CD4-positive, alpha-beta T cell treated with Interleukin-4 for 4 hours (primary cell): ENCODE data around the gene PLEKHJ1.
A peak's percentile ranks its signal among the peaks of the same experiment; 100 is the strongest.

Source experiments
- DNase-seq: peaks from one replicate; pipeline ENCODE4 v3.0.0-alpha.2; 2020

Gene PLEKHJ1

GRCh38 chr19:2249010-2249866 is 13.1 kb upstream of the PLEKHJ1 start, which contains the start of gene AMH:
Gene AMH (plus strand): TSS chr19:2249323. CDS start chr19:2249333, 10 bp downstream.
- no peak for DNase-seq

- no peak for DNase-seq
Observed at GRCh38 chr19:2248136-2249009, 12.2 kb upstream of the PLEKHJ1 start.

- DNase-seq = no peak
Observed at GRCh38 chr19:2247433-2248101, 11.4 kb upstream of the PLEKHJ1 start.

- DNase-seq = no peak
Observed at GRCh38 chr19:2246801-2247361, 10.8 kb upstream of the PLEKHJ1 start.

- no peak for DNase-seq
Observed at GRCh38 chr19:2246014-2246620, 10.0 kb upstream of the PLEKHJ1 start.

GRCh38 chr19:2245273-2245672 is 9.1 kb upstream of the PLEKHJ1 start:
- DNase-seq = no peak

- no peak for DNase-seq
Observed at GRCh38 chr19:2244486-2244885, 8.4 kb upstream of the PLEKHJ1 start.

GRCh38 chr19:2244125-2244411 is 7.9 kb upstream of the PLEKHJ1 start:
- no peak for DNase-seq

GRCh38 chr19:2243274-2244124 is 7.4 kb upstream of the PLEKHJ1 start:
- DNase-seq = no peak

GRCh38 chr19:2242816-2243215 is 6.7 kb upstream of the PLEKHJ1 start:
- no peak for DNase-seq

- DNase-seq = no peak
Observed at GRCh38 chr19:2242092-2242537, 6.0 kb upstream of the PLEKHJ1 start.

- DNase-seq = no peak
Observed at GRCh38 chr19:2240881-2241760, 5.0 kb upstream of the PLEKHJ1 start.

- peak; percentile 60 for DNase-seq
Observed at GRCh38 chr19:2239771-2240770, 3.9 kb upstream of the PLEKHJ1 start.

GRCh38 chr19:2239173-2239572 is 3.0 kb upstream of the PLEKHJ1 start:
- DNase-seq = no peak

- DNase-seq = no peak
Observed at GRCh38 chr19:2237869-2238153, 1.7 kb upstream of the PLEKHJ1 start.

- no peak for DNase-seq
Observed at GRCh38 chr19:2237051-2237868, 1.1 kb upstream of the PLEKHJ1 start.

GRCh38 chr19:2236064-2236313 is 140 bp downstream of the PLEKHJ1 start:
- DNase-seq = no peak

GRCh38 chr19:2235381-2236063 is 607 bp downstream of the PLEKHJ1 start:
- no peak for DNase-seq
